NCI-H2029 treated with DMSO at 0.1 percent for 48 hours (cell line): ENCODE measurements around the gene PTGFRN.

Experiments
- DNase-seq: peaks from one replicate; lab custom pipeline; 2025; lab: John Stamatoyannopoulos, UW

The PTGFRN gene

GRCh38 chr1:116944613-116945012 lies 34.9 kb downstream of the PTGFRN start:
- no peak for DNase-seq

GRCh38 chr1:116945421-116945820 lies 35.7 kb downstream of the PTGFRN start:
- DNase-seq = no peak

GRCh38 chr1:116945996-116946395 lies 36.3 kb downstream of the PTGFRN start:
- DNase-seq = no peak

GRCh38 chr1:116947092-116947860 lies 37.6 kb downstream of the PTGFRN start:
- DNase-seq = no peak

GRCh38 chr1:116948046-116948445 lies 38.3 kb downstream of the PTGFRN start:
- no peak for DNase-seq

- DNase-seq = no peak
Observed at GRCh38 chr1:116948642-116949041, 38.9 kb downstream of the PTGFRN start.

- no peak for DNase-seq
Observed at GRCh38 chr1:116949213-116949985, 39.7 kb downstream of the PTGFRN start.

- no peak for DNase-seq
Observed at GRCh38 chr1:116950517-116951199, 40.9 kb downstream of the PTGFRN start.

GRCh38 chr1:116951200-116951935 lies 41.7 kb downstream of the PTGFRN start:
- no peak for DNase-seq

GRCh38 chr1:116952738-116953275 lies 43.1 kb downstream of the PTGFRN start:
- DNase-seq = no peak

GRCh38 chr1:116954440-116954839 lies 44.7 kb downstream of the PTGFRN start:
- peak; percentile 31 for DNase-seq

GRCh38 chr1:116956378-116956777 lies 46.7 kb downstream of the PTGFRN start:
- DNase-seq = peak; percentile 89

GRCh38 chr1:116957646-116958045 lies 47.9 kb downstream of the PTGFRN start:
- DNase-seq = no peak

GRCh38 chr1:116958110-116958509 lies 48.4 kb downstream of the PTGFRN start:
- no peak for DNase-seq

- no peak for DNase-seq
Observed at GRCh38 chr1:116958977-116959376, 49.3 kb downstream of the PTGFRN start.

- DNase-seq = no peak
Observed at GRCh38 chr1:116961606-116962005, 51.9 kb downstream of the PTGFRN start.

GRCh38 chr1:116962987-116963639 lies 53.4 kb downstream of the PTGFRN start:
- no peak for DNase-seq

- DNase-seq = no peak
Observed at GRCh38 chr1:116966791-116967190, 57.1 kb downstream of the PTGFRN start.

GRCh38 chr1:116968724-116969123 lies 59.0 kb downstream of the PTGFRN start:
- DNase-seq = no peak

- no peak for DNase-seq
Observed at GRCh38 chr1:116971258-116971860, 61.6 kb downstream of the PTGFRN start.
